ENCODE measurements around the gene MKI67.

MKI67 gene

DNA sequence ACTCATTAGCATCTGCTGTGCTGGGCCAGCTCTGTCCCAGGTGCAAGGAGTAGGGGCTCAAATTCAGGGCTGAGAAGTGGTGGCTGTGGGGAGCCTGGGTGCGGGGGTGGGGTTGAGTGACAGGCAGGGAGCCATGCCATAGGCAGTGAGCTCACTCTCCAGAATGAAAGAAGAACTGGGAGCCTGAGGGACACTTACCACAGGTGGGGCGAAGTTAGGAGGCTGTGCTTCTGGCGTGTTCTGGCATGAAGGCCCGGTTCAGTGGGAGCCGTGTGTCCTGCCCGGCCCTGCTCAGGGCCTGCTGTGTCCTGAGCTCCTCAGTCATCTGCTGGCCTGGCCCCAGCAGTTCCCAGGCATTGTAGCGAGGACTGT is 62.5 kb downstream of the MKI67 start:
- DNase-seq = no peak

DNA sequence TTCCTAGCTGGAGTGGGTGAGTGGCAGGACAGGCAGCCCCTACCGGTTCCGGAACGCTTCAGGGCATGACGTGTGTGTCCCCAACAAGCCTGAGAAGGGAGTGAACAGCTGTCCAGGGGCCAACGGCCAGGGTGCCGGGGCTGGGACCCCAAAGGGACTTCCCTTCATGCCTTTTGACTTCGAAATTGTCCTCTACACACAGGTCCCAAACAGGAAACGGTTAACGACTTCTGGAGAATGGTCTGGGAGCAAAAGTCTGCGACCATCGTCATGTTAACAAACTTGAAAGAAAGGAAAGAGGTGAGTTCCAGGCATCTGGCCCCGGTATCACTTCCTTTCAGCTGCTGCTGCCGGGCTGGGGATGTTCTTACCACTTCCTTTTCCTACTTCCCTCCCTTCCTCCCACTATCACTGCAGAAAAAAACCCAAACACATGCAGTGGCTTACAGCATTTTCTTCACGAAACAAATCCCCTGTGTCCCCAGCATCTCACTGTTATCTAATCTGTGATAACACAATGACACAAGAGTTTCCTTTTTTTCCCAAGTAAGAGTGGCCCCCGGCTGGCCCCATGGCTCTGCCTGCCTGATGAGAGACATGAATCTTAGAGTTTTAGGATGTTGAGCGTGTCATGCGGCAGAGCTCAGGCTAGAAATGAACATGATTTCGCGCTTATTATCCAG is 63.2 kb downstream of the MKI67 start:
- DNase-seq = no peak

DNA sequence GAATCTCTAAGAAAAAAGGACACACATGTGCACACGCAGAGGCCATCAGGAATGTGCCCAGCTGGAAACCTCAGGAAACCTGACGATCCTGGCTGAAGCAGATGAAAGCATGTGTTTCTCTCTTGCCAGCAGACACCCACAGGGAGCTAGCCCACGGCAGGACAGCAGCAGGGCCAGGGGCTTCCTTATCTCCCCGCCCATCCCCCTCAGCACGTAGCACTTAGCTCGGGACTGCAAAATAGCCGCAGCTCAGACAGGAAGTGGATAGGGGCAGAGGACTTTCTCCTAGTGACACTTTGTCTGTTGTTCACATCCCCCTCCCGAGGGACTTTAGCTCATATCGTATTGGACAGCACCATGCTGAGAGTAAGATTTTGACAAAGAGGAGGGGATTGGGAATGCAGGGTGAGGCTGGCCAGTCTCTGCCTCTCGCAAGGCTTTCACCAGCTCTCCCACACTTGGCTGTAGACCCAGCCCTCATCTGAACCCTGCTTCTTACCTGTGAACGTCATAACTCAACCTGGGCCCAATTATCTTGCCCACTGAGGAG is 63.8 kb downstream of the MKI67 start:
- DNase-seq = no peak

DNA sequence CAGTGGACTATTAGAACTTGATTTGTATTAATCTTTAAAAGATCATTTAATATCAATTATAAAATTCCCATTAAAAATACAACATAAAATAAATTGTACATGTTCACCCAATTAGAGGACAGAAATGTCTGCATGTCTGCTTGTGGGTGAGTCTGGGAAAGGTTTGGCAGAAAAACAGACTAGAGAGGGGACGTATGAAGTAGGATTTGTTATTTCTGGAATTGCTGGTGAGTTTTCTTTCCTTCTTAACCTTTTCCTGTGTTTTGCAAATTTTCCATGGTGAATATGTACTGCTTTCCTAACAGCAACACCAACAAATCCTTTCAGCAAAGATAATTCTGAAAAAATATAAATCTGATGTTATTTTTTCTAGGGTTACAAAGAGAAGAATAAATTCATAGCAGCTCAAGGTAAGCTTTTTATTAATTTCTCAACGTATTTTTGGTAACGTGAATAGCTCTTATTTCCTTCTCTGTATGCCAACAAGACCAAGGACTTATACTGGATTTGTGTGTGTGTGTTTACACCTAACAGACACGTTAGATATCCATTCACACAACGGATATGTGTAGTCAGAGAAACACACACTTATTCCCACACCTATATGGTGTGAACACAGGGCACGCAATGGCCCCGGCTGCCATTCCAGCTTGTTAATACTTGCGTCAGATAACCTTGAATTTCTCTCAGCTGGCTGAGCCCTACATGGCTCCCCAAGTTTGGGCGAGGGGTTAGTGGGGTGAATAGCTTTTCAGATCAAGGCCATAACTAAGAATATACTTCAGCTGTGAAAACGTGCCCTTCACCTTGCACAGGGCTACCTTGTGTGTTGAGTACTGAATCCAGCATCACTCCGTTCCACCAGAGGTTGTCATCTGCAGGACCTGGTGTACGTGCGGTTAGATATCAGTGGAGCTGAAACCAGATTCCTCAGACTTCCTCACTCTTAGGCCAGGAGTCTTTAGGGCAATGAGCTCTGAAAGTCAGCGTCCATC is 64.6 kb downstream of the MKI67 start:
- DNase-seq = no peak

- DNase-seq = no peak
These were observed 65.6 kb downstream of the MKI67 start for GRCh38 chr10:128060341-128061250.

- DNase-seq = no peak
These were observed 66.3 kb downstream of the MKI67 start for GRCh38 chr10:128059982-128060293.

DNA sequence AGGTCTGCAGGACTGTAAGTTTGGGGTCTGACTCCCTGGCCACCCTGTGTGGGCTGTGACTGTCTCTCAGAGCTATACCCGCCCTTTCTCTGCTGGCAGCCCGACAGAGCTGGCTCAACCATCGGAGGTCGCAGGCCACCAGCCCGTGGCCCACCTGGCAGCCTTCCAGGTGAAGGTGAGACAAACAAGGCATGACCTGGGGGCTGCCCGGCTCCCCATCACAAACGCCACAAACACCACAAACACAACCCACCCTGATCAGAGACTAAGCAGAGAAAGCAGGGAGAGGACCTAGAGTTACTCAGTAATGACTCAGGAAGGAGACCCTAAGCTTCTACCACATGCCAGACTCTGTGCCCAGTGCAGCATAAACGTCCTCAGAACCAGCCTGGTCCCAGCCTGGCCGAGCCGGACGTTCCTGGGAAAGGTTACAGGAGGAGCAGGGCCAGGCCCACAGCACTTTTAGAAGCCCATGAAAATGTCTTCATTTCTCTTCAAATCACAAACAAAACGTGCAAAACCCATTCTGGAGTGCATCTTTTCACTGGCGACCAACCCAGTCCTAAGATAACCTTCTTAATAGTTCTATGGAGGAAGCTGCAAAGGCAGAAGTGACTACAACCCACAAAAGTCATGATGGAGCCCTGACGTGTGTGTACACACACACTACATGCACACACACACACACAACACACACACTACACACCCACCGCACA is 66.8 kb downstream of the MKI67 start:
- peak; percentile 15 for DNase-seq

GRCh38 chr10:128058750-128059134 is 67.5 kb downstream of the MKI67 start:
- peak; percentile 9 for DNase-seq

- DNase-seq = peak; percentile 26
These were observed 68.0 kb downstream of the MKI67 start for GRCh38 chr10:128058106-128058749.

DNA sequence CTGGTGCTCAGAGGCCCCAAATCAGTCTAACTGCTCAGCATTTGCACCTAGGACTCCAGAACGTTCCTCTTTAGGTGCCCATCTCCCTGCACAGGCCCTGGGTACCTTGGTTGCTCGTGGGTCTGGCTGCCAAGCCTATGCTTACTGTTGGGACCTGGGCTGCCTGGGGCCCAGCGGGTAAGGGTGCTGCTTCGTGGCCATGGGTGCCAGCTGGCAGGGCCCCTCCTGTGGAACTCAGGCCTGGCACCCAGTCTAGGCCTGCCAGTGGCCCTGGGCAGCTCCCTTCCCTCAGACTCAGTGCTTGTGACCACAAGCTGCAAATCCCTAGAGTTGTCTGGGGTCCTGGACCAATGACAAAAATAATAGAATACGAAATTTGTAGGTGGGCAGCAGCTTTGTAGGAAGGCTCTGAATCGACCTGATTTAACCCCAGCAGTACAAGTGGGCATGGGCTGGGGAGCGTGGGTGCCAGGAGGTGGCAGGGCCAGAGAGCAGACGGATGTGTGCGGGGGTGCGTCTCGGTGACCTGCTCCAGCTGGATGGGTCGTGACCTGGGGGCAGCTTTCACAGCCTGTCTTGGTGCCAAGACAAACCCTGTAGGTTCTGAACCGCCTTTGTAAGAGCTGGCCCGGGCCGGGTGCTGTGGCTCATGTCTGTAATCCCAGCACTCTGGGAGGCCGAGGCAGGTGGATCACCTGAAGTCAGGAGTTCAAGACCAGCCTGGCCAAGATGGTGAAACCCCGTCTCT is 69.7 kb downstream of the MKI67 start:
- peak; percentile 20 for DNase-seq

DNA sequence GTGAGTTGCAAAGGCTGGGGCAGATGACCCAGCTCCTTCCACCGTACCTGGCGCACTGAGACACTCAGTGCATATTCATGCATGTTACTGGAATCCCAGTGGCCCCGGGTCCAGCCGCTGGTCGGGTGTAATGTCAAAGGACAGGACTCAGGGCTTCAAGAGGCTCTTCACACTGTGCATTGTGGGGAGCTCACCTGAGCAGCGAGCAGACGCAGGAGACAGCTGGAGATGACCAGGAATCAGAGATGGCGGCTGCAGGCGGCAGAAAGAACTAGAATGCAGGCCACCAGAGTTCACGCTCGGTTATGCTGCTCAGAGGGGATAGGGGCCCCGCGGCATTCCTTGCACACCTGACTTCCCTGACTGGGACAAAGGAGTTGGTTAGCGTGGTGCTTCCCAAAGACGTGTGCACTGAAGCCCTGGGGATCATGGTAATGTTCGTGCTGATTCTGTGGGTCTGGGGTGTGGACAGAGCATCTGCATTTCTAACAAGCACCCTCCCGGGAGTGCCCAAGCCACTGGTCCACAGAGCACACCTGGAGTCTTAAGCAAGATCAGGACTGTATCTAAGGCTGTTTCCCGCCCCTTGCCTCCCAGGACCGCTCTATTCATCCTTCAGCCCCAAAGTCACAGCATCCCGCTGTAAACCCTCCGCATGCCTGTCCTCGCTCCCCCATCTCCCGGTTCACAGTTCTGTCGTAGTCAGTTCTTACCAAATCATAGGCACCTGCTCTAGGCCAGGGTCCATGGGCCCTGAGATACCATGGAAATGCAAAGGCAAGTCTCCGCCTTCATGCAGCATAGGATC is 71.0 kb downstream of the MKI67 start:
- no peak for DNase-seq

GRCh38 chr10:128054163-128054970 is 71.9 kb downstream of the MKI67 start:
- DNase-seq = peak; percentile 32

GRCh38 chr10:128053356-128053755 is 72.9 kb downstream of the MKI67 start:
- DNase-seq = peak; percentile 16

GRCh38 chr10:128052696-128053095 is 73.5 kb downstream of the MKI67 start:
- no peak for DNase-seq

DNA sequence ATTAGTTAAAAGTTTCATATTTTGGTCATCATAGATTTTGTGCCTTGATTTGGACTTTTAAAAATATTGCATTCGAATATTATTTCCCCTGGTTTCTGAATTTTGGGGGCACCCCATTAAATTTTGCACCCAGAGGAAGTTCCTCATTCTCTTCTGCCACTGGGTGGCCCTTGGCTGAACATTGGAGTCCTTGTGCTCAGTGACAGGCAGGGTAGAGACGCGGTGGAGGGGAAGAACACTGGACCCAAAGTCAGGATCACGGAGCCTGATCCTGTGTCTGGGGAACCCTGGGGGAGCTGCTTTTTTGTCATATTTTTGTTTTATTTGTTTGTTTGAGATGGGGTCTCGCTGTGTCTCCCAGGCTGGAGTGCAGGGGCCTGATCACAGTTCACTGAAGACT is 74.7 kb downstream of the MKI67 start:
- no peak for DNase-seq

GRCh38 chr10:128050936-128051335 is 75.3 kb downstream of the MKI67 start:
- no peak for DNase-seq

- DNase-seq = no peak
These were observed 76.1 kb downstream of the MKI67 start for GRCh38 chr10:128050121-128050516.

DNA sequence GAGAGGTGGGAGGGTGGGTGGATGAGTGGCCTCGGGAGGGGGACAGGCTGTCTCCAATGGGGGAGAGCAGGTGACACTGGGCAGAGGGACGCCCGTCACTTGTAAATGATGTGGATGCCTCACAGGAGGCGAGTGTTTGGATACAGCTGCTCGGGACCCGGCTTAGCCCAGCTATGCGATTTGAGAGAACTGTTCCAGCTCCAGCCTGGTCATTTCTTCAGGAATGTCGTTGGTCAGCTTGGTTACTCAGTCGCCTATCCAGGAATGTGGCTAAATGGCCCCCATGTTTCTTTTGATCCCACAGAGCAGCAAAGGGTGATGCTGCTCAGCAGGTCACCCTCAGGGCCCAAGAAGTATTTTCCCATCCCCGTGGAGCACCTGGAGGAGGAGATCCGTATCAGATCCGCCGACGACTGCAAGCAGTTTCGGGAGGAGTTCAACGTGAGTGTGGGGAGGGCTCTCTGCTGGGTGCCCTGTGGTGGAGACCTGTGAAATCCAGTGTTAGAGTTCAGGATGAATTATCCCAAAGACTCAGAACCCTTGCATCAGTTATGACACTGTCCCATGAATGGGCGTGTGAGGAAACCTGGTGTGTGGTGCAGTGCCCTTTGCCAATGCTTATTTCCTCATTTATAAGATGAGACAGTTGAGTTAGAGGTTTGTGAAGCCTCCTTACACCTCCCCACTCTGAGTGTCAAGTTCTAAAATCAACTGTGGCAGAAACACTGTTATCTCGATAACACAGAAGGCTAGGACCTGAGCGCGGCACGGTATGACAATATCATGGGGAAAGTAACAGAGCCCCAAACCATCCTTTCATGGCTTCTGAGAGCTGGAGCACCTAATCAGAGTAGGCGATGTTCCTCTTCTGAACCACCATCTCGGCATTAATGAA is 76.8 kb downstream of the MKI67 start:
- DNase-seq = no peak

Measured in right forelimb (tissue), 1 donor.